ENCODE measurements around the gene CDH24. TPM values are rescaled to one million over a fixed set of nuclear protein-coding genes. Genes with fewer than 3 reads are reported as not detected.

CDH24 gene
- total and polyA plus RNA-seq, 9 of the 15 experiments (the other 6 are each of a cell fraction or from before 2014, with no cell fraction given) = 0.04 to 16.2 (median 4.9) TPM

- TF ChIP-seq CBFA2T2 (conservative IDR thresholded peaks at IDR 0.05) (no peak), ZNF232 (CRISPR knock-in tag; IDR thresholded peaks at IDR 0.05) (no peak), ZZZ3 (IDR thresholded peaks at IDR 0.05) (no peak), RBFOX2 (IDR thresholded peaks at IDR 0.05; ENCODE audit: low read depth, low read length) (no peak), RAD21 (CRISPR knock-in tag; conservative IDR thresholded peaks at IDR 0.05 in 1 of 2, IDR thresholded peaks at IDR 0.05 in 1 of 2) (no peak), STAT5A (IDR thresholded peaks at IDR 0.05; ENCODE audit: borderline replicate concordance, low read length) (no peak), ZNF41 (CRISPR knock-in tag; conservative IDR thresholded peaks at IDR 0.05) (no peak)
Measured at GRCh38 chr14:23060536-23061260, 3.4 kb upstream of the CDH24 start (continued).

GRCh38 chr14:23058654-23059504 lies 1.6 kb upstream of the CDH24 start:
- WGBS (ENCODE audit: insufficient coverage, low coverage, missing lambda C conversion rate) = 91% methylated on average over 22 of the region's 32 CpGs
- peaks cover 11 to 42% of the 10 kb centered on the region in 2 experiments for H3K4me1 ChIP-seq (replicated peaks in 1 of 2; ENCODE audit: control insufficient read depth in 2 of 2, insufficient read depth in 2 of 2, low read length in 2 of 2)
- in situ Hi-C loops (cut with MboI) = no loop called here
- no peak overlapping the region for H3K4me2 ChIP-seq (ENCODE audit: insufficient read depth, low read length)
- no peak overlapping the region for H3K9ac ChIP-seq (ENCODE audit: insufficient read depth in 1 of 2, low read depth in 2 of 2, low read length in 2 of 2)
- CTCF ChIA-PET (ENCODE audit: low intra/inter-chr PET ratio) = interaction anchor here (0.5 to 9.2 kb wide), 7 partner anchors 10 to 513 kb away, joined by 3 to 141 read pairs (median 6); no protein-coding TSS in a partner anchor
- H4K20me1 ChIP-seq (replicated peaks; ENCODE audit: control insufficient read depth, insufficient read depth, low read length) = 0 out of 2 replicates have a peak, but pooled peaks cover 2% of the 10 kb centered on the region
- no peak for FAIRE-seq
- TSS peak; percentile 96 for BruUV-seq (replicated peaks)
- H3K79me2 ChIP-seq (ENCODE audit: control insufficient read depth, insufficient read depth, low read length) = no peaks in the 10 kb centered on the region; the same call in 2 of the 3 replicates
- no peaks in the 10 kb centered on the region for H3K9me3 ChIP-seq (replicated peaks; ENCODE audit: control insufficient read depth, insufficient read depth, low read depth, low read length)
- ATAC-seq = no peak
- H3K9me1 ChIP-seq (ENCODE audit: control insufficient read depth, insufficient read depth, low read length) = no peaks in the 10 kb centered on the region
- H2AFZ ChIP-seq (ENCODE audit: low read depth, low read length) = no peak overlapping the region
- intact Hi-C loops (cut with micrococcal nuclease) = loop anchor here (1.0 kb wide), 3 partner anchors 73 to 130 kb away; partner anchors contain the start of gene PRMT5
- POLR2A ChIA-PET = interaction anchor here (0.8 to 2.9 kb wide), 19 partner anchors 10 to 178 kb away, joined by 3 to 23 read pairs (median 4); partner anchors contain the start of genes ACIN1, AJUBA, C14orf119 and PRMT5
- no peak for DNase-seq (ENCODE audit: extremely low read depth in 1 of 4, low spot score in 3 of 4)
- no peak overlapping the region for H3K4me3 ChIP-seq
- H3K27ac ChIP-seq (ENCODE audit: extremely low read depth, low read depth, low read length) = no peak overlapping the region
- peaks cover 49% of the 10 kb centered on the region for H3K36me3 ChIP-seq (ENCODE audit: control insufficient read depth, insufficient read depth, low read length)
- no peaks in the 10 kb centered on the region for H3K27me3 ChIP-seq (ENCODE audit: control insufficient read depth in 2 of 2, insufficient read depth in 2 of 2, low read length in 2 of 2)
- TF ChIP-seq EGR1 (conservative IDR thresholded peaks at IDR 0.05) (no peak), ZNF184 (CRISPR knock-in tag; IDR thresholded peaks at IDR 0.05) (no peak), BRCA1 (IDR thresholded peaks at IDR 0.05) (no peak), BRCA1 (CRISPR knock-in tag; IDR thresholded peaks at IDR 0.05) (no peak), RAD51 (IDR thresholded peaks at IDR 0.05; ENCODE audit: borderline replicate concordance, low read depth) (no peak), SMARCE1 (IDR thresholded peaks at IDR 0.05) (no peak), NR2C2 (CRISPR knock-in tag; IDR thresholded peaks at IDR 0.05) (no peak), NR2C2 (tag; IDR thresholded peaks at IDR 0.05) (no peak), RBFOX2 (IDR thresholded peaks at IDR 0.05; ENCODE audit: low read depth, low read length) (0 out of 2 replicates have a peak, but pooled peaks have one; percentile 19), ARID4B (CRISPR knock-in tag; IDR thresholded peaks at IDR 0.05) (no peak)
